GM18502 (cell line): ENCODE measurements around the gene FGF8.

ENCODE experiments used
- ATAC-seq: cut with Tn5 transposase; IDR thresholded peaks from one replicate; pipeline ENCODE4 v1.9.1; 2021; ENCODE audit warnings: mild to moderate bottlenecking; ENCODE audit not compliant: unreplicated experiment, poor library complexity

The FGF8 gene

DNA sequence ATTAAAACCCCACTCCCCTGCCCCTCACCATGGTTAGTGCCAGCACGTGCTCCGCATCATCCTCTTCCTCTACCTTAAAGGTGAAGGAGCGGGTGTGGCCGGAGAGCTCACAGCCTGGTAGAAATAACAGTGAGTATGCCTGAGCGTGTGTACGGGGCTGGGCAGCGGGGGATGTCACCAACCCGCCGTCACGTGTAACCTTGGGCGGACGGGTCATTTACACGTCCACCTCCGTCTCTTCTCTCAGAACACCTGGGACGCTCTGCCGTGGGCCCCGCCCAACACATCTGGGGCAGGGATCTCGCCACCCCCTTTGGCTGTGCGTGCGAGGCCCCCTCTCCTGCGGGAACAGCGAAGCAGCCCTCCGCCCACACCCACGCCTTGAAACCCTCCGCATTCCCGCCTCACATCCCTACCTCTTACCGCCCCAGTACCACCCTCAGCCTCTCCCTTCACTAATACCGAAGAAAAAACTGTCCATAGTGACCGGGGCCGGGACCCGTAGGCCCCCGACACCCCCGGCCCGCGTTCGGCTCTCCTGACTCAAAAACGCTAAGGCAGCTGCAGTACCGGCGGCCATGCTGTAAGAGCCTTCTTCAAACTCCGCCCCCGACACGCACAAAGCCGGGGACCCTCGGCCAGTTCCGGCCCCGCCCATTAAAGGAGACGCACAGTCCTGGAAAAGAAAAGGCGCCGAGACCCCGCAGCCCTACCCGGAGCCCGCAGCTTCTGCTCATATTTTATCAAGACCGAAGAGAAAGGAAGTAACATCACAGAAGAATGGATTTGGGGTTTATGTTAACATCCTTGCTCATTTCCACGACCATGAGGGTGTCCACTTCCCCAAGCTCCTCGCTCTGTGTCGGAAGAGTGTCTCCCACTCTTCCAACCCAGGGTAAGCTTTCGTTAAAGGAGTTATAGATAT is 7.2 kb upstream of the FGF8 start, which contains the start of gene NPM3:
NPM3 (minus strand) TSS at position 636 of the 925 bp plus-strand sequence; CDS start at position 580, 56 bp downstream.
- peak; percentile 65 for ATAC-seq

DNA sequence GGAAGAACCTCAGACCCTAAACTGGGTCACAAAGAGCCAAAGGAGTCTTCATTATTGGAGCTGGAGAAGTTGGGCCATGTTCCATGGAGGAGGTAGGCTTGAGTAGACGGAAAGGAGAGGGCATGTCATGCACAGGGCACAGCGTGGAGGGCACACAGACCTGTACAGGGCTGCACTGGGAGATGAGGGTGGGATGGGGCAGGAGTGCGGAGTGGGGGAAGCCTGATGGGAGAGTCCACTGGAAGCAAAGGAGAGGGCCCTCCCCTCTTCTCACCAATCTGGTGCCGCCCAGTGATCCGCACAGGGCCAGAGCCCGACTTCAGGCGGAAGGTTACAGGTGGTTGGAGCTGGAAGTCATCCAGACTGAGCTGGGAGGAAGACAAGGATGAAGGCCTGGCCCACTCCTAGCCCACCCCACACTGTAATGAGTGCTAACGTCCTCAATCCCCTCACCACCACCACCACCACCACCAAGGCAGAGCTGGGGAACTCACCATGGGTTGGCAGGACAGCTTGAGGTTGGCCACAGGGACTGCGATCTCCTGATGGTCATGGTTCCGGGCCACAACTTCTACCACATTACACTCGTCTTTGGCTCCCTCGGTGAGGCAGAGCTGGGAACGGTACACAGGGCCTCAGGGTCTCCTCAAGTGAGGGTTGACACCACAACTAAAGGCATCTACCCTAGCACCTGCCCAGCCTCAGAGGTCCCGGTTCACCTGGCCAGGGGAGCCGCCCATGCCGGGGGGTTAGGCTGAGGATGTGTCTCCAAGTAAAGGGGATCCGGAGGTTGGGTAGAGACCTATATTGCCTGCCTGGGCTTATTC is 6.3 kb upstream of the FGF8 start:
- ATAC-seq = no peak

DNA sequence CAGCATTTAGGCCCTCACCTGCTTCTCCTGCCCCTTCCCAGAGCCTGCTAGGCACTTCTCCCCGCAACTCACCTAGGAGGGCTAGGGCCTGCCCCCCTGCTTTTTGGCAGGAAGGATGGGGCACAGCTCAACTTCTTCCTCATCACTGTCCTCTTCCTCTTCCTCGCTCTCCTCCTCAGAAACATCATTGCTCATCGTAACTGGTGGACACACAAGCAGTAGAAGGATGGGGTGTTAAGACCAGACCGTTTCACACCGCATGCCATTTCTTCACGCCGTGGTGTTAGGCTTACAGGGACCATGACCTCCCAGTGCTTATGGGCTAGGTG is 5.7 kb upstream of the FGF8 start:
- ATAC-seq = no peak

DNA sequence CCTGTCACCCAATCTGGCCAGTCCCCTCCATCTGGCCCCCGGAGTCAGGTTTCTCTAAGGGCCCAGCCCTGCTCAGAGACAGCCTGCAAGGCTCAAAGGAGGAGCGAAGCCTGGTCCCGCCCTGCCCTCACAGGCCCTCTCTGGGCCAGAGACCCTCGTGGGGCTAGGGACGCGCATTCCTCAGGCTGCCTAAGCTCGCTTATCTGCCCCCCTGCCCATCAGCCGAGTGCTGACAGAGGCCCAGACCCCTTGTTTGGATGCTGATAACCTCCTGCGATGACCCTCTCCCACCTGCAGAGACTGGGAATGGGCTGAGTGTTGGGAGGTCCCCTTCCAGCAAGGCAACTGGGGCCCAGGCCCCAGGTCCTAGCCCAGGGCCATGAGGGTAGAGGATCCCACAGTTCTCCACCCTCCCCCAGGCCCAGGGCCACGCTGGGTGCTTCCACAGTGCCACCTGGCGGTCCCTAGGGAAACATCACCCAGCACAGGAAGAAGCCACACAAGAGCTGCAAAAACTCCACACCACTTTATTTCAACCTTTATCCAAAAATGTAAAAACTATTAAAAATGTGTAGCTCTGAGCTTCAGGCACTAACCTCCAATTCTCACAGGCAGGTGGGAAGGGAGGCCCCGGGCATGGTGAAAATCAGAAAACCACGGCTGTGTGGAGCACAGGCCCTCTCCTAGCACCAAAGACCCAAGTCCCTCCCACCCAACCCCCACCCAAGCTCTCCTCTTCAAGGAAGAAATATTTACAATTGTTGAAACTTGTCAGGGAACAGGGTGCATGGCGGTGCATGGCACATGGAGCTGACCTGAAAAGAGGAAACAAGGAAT is 5.1 kb upstream of the FGF8 start:
- ATAC-seq = no peak

DNA sequence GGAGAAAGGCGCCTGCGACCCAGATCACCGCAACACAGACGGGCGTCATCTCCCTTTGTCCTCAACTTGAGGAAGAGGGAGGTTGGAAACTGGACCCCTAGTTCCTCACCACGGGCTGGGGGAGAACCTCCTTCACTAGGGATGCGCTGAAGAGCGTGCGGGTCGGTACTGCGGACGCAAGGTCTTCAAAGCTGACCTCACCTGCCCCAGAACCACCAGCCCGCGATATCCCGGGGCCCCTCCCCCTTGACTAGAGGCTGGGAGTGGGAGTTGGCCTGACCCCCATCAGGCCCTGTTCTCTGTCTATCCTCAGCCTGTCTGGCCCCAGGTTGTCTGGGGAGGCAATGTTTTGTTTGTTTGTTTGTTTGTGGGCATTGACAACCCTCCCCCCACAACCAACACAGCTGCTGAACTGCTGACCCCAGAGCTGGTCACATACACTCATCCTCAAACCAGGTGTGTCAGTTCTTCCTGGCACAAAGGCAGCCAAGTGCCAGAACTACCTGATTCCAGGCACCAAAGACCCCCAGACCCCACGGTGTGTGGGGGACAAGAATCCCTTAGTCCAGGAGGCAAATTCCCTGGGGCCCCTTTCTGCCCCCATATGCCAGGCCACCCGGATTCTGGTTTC is 4.4 kb upstream of the FGF8 start:
- ATAC-seq = no peak

DNA sequence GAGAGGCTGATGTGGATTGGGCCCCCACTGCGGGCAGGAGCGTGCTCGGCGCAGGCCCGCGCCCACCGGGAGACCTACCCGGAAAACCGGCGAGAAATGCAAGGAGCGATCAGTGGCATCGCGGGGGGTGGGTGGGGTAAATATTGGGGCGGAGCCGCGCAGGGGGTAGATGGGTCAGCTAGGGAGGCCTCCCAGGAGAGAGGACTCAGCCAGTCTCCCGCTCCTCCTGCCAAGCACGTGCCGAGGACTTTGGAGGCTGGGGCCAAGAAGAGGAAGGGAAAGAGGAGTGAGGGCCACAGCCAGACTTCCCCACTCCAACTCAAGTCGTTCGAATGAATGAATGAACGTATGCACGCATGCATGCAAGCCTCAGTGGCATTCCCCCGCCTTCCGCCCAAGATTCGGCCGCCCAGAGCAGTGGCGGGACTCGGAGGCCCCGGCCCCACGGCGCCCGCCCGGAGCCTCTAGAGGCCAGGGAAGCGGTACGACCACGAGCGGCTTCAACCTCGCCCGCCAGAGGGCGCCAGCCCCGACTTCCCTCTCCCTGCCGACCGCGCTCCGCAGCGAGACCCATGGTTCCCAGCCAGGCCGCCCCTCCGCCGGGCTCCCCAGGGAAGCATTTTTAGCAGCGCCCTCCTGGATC is 3.8 kb upstream of the FGF8 start:
- peak; percentile 42 for ATAC-seq

DNA sequence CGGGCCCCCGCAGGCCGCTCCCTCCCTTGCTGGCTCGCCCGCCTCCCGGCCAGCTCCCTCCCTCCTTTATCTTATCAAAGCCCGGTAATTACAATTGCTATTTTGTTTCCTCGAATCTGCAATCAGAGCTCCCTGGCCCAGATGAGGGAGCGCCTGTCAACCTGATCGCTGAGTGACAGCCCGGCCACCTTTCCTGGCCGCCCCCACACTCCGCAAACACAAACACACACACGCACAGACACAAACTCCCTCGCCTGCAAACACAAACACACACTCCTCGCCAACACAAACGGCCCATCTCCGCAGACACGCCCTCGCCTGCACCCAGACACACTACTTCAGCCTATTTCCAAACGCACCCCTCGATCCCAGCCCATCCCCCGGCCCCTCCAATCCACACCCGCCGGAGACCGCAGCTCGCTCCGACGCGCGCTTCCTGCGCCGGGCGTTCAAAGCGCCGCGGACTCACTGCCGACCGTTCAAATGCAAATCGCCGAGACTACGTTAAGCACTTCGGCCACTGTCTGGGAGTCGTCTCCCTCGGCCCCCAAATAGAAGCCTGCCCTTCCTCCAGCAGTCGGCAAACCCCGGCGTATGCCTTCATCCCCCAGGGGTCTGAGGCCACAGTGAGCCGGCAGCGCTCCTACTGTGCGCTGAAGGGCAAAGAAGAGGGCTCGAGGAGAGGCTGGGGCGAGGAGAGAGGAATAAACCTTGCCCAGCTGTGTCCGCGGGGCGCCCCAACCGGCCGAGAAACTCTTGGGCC is 3.0 kb upstream of the FGF8 start:
- ATAC-seq = no peak

DNA sequence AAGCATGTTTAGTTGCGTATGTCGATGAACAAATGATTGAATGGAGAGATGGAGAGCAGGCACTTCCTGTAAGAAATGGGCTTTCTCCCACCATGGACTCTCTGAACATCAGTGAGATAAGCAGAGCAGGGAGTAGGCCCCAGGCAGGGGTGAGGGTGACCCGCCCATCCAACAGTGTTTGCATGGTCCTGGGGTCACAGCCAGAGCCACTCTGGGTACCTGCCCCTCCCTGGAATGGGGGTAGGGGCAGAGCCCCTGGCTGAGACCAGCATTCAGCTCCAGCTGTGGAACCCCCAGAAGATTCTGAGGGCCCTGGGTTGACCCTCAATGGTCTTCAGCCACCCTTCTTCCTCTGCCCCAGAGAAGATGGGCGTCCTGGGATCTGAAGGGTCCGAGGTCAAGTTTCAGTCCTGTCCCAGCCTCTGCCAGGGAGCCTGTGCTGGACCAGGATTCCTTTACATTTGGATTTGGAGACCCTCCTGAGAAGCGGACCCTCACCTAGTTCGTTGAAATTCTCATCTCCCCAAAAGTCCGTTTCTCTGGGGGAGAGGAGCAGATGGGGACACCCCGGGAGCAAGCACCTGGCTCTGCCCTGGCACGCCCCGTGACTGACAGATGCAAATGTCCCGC is 2.4 kb upstream of the FGF8 start:
- no peak for ATAC-seq

DNA sequence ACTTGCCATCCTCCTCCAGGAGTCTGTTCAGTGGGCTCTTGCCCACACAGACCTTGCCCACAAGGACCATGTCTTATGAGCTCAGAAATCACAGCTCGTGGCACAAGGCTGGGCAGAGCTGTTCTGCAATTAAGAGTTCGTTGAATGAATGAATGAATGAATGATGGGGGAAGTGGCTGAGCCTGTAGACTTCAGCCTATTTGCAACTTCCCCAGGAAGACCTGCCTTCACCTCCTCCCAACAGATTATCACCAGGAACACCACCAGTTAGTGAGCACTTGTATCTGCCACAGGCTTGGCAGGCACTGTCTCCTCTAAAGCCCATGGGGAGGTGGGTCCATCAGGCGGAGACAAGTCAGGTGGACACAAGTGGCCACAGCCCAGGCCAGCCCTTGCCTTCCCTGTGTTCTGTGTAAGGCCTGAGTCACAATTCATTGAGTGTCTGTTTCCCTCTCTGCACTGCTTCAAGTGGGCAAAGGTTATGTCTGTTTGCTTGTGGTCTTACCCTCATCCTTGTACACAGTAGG is 1.8 kb upstream of the FGF8 start:
- ATAC-seq = no peak

DNA sequence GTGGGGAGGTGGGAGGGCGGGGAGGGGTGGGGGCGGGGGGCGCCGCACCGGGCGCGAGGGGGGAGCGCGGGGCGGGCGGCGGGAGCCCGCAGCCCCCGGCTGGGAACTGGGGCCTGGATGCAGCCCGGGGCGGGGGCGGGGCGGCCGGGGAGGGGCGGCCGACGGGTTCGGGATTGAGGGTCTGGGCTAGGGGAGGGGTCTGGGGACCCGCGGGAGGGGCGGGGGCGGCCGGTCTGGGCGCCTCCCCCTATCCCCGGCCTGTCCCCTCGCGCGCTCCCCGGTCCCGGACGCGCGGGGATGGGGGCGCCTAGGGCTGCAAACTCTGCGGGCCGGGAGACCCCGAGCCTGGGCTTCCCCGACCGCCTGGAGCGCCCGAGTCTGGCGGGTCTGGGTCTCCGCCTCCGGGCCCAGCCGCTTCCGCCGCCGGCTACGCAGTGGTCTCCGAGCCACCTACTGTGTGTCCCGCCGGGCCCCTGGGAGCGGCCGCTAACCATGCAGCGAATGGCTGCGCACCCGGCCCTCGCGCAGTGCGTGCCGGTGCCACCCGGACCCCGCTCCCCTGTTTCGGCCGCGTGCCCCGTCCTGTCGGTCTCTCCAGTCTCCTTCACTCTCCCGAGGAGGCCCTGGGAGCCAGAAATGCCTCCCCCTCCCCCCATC is 375 bp upstream of the FGF8 start:
- no peak for ATAC-seq

DNA sequence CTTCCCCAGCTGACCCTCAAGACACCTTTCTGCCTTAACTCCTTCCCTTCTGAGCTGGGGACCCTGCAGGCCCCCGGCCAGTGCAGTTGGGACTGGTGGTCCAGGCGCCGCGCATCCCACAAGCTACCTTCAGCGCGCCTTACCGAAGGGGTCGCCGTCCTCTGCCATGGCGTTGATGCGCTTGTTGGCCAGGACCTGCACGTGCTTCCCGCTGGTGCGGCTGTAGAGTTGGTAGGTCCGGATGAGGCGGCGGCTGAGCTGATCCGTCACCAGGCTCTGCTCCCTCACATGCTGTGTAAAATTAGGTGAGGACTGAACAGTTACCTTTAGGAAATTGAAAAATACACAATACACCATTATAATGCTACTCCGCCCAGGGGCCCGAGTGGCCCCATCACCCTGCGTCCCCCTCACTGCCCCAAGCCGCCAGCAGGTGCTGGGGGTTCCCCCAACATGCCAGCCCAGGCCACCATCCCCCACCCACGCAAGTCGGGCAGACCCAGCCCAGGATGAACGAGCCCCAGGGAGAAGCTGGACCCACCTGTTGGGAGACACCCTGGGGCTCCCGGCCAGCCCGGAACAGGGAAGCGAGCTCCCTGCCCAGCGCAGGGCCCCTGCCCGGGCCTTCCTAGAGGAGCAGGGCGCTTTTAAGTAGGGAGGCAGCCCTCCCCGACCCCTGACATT is 1.2 kb downstream of the FGF8 start:
- no peak for ATAC-seq

DNA sequence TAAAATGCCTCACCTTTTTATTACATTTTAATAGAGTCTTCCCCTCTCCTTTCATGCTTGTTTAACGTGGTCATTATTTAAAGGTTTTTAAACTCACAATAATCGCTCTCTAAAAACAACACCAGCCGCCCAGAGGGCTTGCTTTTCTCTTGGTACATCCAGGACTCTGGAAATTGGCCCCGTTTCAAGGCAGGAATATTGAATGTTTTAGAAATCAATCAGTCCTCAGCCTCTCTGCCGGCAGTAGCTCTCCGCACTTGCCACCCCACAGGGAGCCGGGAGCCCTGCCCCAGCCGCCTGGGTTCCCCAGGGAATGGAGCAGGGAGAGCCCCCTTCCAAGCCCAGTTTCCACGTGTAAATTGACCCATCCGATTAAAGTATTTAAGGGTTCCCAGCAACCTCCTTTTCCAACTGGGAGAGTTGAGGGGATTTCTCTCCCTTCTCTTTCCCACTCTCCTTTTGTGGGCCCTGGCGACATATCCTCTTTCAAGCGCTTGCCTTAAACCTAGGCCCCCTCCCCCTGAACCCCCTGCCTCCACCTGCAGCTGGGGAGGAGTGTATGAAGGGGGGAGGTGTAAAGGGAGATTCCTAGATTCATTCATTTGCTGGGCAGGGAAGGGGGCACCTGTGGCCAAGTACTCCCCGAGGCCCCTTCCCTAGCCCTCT is 1.9 kb downstream of the FGF8 start:
- no peak for ATAC-seq

DNA sequence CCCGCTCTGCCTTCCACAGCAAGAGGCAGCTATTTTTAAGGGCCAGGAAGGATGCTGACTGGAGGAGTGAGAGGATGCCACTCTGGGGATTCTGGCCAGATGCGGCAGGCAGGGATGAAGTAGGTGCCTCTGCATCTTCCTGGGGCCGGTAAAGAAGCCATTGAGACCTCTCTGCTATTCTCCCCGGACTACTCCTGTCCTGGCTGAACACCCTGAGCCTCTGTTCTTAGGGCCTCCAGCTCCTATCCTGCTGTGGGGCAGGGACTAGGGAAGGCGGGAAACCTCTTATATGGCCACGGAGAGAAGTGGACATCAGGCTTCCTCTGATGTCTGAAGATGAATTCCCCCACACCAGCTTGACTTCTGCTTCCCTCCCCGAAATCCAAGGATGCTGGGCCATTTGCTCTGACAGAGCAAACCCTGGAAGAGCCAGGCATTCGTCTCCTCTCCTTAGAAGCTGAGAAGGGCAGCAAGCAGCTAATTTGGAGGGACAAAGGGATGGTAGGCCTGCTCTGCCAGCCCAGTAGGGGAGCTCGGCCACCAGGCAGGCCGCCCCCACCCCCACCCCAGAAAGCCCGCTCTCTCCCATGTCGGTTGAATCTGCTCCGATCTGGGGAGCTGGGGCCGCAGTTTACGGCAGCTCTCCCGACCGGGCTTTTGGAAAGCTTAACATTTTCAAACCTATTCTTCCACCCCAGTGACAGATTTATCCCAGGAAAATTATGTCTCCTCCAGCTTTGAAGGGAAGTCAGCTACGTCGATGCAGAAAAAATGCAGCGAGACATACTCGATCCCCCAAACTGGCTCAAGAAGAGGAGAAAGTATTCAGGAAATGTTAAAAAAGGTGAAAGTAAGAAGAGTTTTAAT is 2.8 kb downstream of the FGF8 start:
- no peak for ATAC-seq

DNA sequence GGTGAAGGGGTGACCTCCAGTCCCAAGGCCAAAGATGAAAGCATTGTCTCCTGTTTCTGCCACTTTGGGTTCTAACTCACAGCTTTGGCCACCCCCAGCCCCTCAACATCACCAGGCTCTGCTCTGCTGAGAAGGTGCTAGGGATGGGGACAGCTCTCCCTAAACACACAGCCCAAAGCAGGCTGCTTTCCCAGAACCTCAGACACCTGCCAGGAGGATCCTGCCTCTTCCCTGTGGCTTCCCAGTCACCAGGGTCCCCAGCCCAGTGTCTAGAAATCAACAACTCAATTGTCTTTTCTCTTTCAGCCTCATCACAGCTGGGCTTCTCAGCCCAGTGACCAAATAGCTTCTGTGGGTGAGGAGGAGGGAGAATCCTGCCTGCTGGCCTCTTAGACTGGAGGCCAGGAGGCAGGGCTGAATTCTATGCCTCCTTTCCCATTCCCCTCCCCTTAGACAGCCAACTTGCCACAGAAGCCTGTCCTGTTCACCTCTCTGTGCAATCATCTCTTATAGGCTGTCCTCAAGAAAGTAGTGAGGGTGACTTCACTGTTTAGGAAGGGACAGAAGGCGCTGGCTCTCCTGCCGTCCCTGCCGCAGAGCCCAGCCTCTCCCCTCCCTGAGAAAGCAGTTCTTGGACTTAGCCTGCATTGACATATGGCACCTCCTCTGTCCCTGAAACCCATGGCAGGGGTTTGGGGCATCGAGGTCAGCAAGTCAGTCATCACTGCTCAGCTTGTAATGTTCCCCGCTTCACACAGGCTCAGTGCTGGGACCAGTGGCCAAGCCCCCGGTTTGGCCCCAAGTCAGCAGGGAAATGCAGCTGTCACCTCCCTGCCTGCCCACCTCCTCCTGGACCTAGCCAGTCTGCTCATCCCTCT is 3.7 kb downstream of the FGF8 start:
- ATAC-seq = no peak

DNA sequence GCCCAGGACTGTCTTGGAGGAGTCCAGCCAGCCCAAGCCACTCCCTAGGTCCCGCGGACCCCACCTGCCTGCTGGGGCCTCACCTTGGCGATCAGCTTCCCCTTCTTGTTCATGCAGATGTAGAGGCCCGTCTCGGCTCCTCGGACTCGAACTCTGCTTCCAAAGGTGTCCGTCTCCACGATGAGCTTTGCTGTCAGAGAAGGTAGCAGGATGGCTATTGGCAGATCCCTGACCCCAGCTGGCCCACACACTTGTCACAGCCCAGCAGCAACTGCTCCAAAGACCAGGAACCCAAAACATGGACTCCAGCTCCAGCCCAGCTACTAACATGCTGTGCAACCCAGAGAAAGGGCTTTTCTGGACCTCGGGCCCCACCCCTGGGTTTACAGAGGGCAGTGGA is 4.5 kb downstream of the FGF8 start:
- no peak for ATAC-seq
